T47D (cell line): ENCODE data around the gene PTPRB.
A peak's percentile ranks its signal among the peaks of the same experiment; 100 is the strongest.

Experiments
- DNase-seq, 2 experiments: peaks; one replicate each; pipeline versions ENCODE4 v3.0.0 to v3.0.0-alpha.2; 2011 to 2012; ENCODE audit warnings: low read depth in 1 of 2, low spot score in 1 of 2
- JUND ChIP-seq: IDR thresholded peaks from 2 replicates; pipeline ENCODE4 v1.6.1; 2012; ENCODE audit warnings: low read depth
- in situ Hi-C: cut with HindIII; loops from 2 replicates; pipeline ENCODE4 v1.10.0; 2016; ENCODE audit warnings: low sequenced_read_pairs, low pct_unique_long_range_greater_than_20kb

Gene PTPRB

DNA sequence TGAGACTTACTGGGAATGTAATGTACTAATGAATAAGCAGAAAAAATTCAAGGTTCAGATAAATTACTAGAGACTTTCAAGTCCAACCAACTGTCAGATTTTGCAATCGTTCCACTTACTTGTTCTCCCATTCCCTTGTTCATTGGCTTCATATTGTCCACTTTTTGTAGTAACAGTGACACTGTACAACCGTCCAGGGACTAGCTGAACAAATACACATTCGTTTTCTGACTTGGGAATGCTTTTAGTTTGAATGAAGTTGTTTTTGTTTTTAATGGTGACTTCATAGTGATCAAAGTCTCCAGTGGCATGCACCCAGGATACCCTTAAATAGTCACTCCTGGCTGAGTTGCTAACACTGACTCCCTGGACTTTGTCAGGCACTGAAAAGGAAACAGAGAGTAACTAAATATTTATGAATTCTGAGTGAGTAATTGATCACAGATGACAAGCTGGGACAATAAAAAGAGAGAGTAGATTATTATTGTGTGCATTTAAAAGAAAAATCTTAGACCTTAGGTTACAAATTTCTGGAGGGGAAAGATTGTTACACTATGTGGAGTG, 65.4 kb downstream of the PTPRB start:
- TF ChIP-seq JUND: no peak
- in situ Hi-C loops: no loop called here
- DNase-seq: no peak

DNA sequence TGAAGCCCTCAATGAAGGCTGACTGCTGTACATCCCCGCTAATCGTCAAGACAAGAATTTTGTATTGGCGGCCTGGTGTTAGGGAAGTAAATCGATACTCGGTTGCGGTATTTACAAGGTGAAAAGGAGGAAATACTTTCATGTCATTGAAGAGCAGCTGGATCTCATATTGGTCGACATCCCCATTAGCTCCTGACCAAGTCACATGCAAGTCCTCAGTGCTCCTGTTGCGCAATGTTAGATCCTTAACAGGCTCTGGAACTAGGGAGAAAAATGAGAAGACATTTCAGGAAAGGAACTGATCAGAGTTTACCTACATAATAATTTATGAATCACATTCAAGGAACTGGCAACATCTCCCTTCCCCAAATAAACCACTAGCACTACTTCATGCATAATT, 66.2 kb downstream of the PTPRB start:
- no peak for TF ChIP-seq JUND
- in situ Hi-C loops: no loop called here
- no peak for DNase-seq

DNA sequence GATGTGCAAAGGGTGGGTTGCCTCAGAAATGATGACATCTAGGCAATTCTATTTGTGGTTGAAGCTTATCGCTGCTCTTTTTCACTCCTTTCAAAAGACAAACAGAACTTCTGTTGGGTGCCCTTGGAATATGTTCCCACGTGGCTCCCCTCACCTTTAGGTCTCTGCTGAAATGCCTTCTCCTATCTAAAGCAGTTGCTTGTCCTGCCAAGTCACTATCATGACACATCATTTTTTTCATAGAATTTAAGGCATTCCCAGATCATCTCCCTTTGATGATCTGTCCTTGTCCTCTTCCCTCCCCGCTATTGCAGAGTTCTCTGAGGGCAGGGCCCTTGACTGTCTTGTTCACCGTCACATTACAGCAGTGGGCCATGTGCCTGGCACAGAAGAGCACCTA, 75.7 kb downstream of the PTPRB start:
- no peak for TF ChIP-seq JUND
- DNase-seq: no peak
- in situ Hi-C loops: no loop called here

- in situ Hi-C loops: no loop called here
- no peak for TF ChIP-seq JUND
- peak in 1 of 2 experiments; percentile 39 for DNase-seq
Observed at GRCh38 chr12:70560671-70561070, 76.6 kb downstream of the PTPRB start.

GRCh38 chr12:70559390-70559789, 77.8 kb downstream of the PTPRB start:
- TF ChIP-seq JUND: no peak
- no peak for DNase-seq
- in situ Hi-C loops: no loop called here

DNA sequence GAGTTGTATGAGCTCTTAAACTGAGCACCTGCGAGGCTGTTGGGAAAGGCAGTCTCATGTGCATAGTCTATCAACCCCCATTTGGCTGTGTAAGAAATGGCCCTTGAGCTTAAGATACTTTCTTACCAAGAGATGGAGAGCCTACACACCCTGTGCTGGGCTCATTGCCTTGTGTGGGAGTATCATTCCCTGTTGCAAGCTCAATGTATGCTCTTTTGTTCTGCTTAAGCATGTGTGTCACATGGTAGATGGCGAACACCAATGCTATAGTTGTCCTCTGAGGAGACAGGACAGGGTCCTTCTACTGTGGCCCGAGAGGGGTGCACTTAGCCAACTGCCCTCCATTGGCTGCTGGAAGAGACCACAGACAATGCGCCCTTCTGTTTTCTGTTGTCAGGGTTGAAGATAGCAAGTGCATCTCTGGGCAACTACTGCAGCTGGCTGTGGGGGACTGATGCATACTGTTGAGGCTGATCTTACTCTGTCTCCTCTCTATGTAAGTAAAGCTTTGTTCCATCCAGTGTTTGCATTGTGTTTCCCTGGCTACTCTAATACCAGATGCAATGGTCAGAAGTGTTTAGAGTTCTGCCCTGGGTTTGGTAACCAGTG, 79.5 kb downstream of the PTPRB start:
- no peak for TF ChIP-seq JUND
- no peak for DNase-seq
- in situ Hi-C loops: no loop called here

GRCh38 chr12:70556179-70556869, 80.9 kb downstream of the PTPRB start:
- no peak for DNase-seq
- in situ Hi-C loops: no loop called here
- no peak for TF ChIP-seq JUND

- in situ Hi-C loops: no loop called here
- DNase-seq: no peak
- no peak for TF ChIP-seq JUND
Observed at GRCh38 chr12:70555081-70555480, 82.1 kb downstream of the PTPRB start.

GRCh38 chr12:70553391-70553859, 83.8 kb downstream of the PTPRB start:
- TF ChIP-seq JUND: no peak
- DNase-seq: no peak
- in situ Hi-C loops: no loop called here

- no peak for TF ChIP-seq JUND
- in situ Hi-C loops: no loop called here
- DNase-seq: no peak
Observed at GRCh38 chr12:70551731-70552130, 85.5 kb downstream of the PTPRB start.

DNA sequence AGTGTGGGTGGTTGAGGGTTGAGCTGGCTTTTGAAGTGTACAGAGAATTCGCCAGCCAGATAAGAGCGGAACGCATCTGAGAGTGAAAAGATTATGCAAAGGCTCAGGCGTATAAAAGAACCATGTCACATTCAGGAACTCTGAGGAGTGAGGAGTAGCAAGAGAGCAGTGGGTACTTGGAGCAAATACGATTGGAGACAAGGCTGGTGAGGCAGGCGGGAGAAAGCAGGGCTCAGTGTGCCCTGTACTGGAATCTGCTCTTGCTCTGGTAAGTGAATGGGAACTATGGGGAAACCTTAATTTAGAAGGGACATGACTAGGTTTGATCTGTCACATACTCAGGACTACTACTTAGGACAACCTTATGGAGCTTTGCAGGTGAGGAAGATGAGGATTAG, 87.0 kb downstream of the PTPRB start:
- in situ Hi-C loops: no loop called here

DNA sequence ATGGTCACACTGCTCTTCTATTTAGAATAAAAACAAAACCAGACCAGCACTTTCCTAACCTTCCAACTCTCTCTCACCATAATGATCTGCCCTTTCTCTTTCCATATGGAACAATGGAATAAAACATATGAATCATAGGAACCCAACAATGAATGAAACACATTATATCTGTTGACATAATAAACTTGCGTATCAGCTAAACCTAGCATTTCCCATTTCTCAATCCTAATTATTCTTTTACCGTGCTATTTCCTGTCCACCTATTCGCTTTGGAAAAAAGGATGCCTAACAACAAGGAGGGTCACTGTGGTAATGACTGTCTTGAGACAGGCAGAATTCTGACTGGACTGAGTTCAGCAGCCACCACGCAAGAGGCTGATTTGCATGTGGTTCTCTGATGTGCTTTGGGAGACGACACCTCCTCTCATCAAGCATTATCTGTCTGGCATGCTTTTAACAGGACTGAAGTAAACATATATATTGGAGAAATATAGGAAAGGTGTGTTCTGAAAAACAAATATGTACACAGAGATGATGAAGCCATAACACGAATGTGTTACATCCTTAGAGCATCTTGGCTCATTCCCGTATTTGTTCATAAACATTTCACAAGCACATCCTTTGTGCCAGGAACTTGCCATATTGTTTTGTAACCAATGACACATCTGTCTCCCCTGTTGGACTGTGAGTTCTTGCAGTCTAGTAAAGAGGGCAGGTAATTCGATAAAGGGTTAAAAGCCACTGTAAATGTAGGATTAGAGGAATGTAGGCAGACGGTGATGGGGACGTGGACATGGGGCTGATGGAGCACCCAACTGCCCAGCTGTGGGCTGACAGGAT, 87.7 kb downstream of the PTPRB start:
- DNase-seq: peak in 1 of 2 experiments; percentile 13
- in situ Hi-C loops: no loop called here
- no peak for TF ChIP-seq JUND

More for the DNA sequence above, 87.0 kb downstream of the PTPRB start:
- no peak for DNase-seq
- TF ChIP-seq JUND: no peak
